Astrocyte of the spinal cord (primary cell): Measurements from ENCODE around the gene CDC42SE2.

Source experiments
- DNase-seq: peaks from one replicate; pipeline ENCODE4 v3.0.0; 2011; ENCODE audit warnings: low read depth, low spot score
- H3K4me3 ChIP-seq: 2 replicates; pipeline ENCODE4 v1.5.1; 2011; ENCODE audit warnings: low read depth, mild to moderate bottlenecking, low read length, moderate library complexity
- CTCF ChIP-seq: IDR thresholded peaks from 2 replicates; pipeline ENCODE4 v1.5.1; 2012; ENCODE audit warnings: low read depth, mild to moderate bottlenecking, low read length, inconsistent platforms
- in situ Hi-C: cut with HindIII; loops from 2 replicates; pipeline ENCODE4 v1.10.0; 2017; ENCODE audit warnings: low sequenced_read_pairs

CDC42SE2 gene

GRCh38 chr5:131369558-131369957, 105.7 kb downstream of the CDC42SE2 start:
- TF ChIP-seq CTCF = no peak
- in situ Hi-C loops = no loop called here
- DNase-seq = no peak
- no peak overlapping the region for H3K4me3 ChIP-seq

- no peak for DNase-seq
- no peak overlapping the region for H3K4me3 ChIP-seq
- no peak for TF ChIP-seq CTCF
- in situ Hi-C loops = no loop called here
These were observed 108.0 kb downstream of the CDC42SE2 start for GRCh38 chr5:131371835-131372234.

GRCh38 chr5:131373265-131373664, 109.4 kb downstream of the CDC42SE2 start:
- in situ Hi-C loops = no loop called here

GRCh38 chr5:131375351-131375750, 111.5 kb downstream of the CDC42SE2 start:
- TF ChIP-seq CTCF = no peak
- H3K4me3 ChIP-seq = no peak overlapping the region
- in situ Hi-C loops = no loop called here
- DNase-seq = no peak

More at GRCh38 chr5:131373265-131373664, 109.4 kb downstream of the CDC42SE2 start:
- DNase-seq = no peak
- H3K4me3 ChIP-seq = no peak overlapping the region
- no peak for TF ChIP-seq CTCF

- TF ChIP-seq CTCF = no peak
- no peak for DNase-seq
- H3K4me3 ChIP-seq = no peak overlapping the region
- in situ Hi-C loops = no loop called here
These were observed 113.5 kb downstream of the CDC42SE2 start for GRCh38 chr5:131377346-131377745.

GRCh38 chr5:131377785-131378325, 114.0 kb downstream of the CDC42SE2 start:
- no peak overlapping the region for H3K4me3 ChIP-seq
- in situ Hi-C loops = no loop called here
- TF ChIP-seq CTCF = no peak
- DNase-seq = peak; percentile 68
